ENCODE measurements around the gene CALM1. TPM values are rescaled to one million over a fixed set of nuclear protein-coding genes. Genes with fewer than 3 reads are reported as not detected.

Gene CALM1
- total RNA-seq, 6 donors from 2014 or later = 186 to 586 (median 415) TPM

GRCh38 chr14:90424075-90424474 lies 27.2 kb downstream of the CALM1 start:
- peak in 1 of 2 donors; percentile 25 for DNase-seq
- Histone ChIP-seq H3K27me3 (no peaks in the 10 kb centered on the region), H3K36me3 (no peaks in the 10 kb centered on the region), H3K4me1 (peaks cover 11 to 25% (median 15%) of the 10 kb centered on the region in 4 donors), H3K9me3 (no peaks in the 10 kb centered on the region), H3K4me3 (no peak overlapping the region), H3K27ac (no peak overlapping the region)
- WGBS, 2 donors = 93 to 96% methylated on average over 6 of the region's 6 CpGs
- no peak for ATAC-seq (ENCODE audit: low FRiP score in 2 of 2)
- TF ChIP-seq POLR2A (IDR thresholded peaks at IDR 0.05) = no peak
- no peak for TF ChIP-seq EP300 (IDR thresholded peaks at IDR 0.05)
- no peak for TF ChIP-seq POLR2AphosphoS5 (IDR thresholded peaks at IDR 0.05)

- 81 to 83% methylated on average over 15 to 17 of the region's 17 CpGs for WGBS, 2 donors
- H3K27ac ChIP-seq = no peak overlapping the region
- H3K4me3 ChIP-seq = no peak overlapping the region
- DNase-seq (no peak), ATAC-seq (ENCODE audit: low FRiP score in 2 of 2) (no peak)
- H3K9me3 ChIP-seq = no peaks in the 10 kb centered on the region
- no peaks in the 10 kb centered on the region for H3K27me3 ChIP-seq
- no peak for TF ChIP-seq POLR2A (IDR thresholded peaks at IDR 0.05)
- no peak for TF ChIP-seq POLR2AphosphoS5 (IDR thresholded peaks at IDR 0.05)
- TF ChIP-seq EP300 (IDR thresholded peaks at IDR 0.05) = no peak
- no peak for TF ChIP-seq CTCF (IDR thresholded peaks at IDR 0.05)
- no peaks in the 10 kb centered on the region for H3K36me3 ChIP-seq
- peaks cover 10 to 18% (median 11%) of the 10 kb centered on the region in 4 donors for H3K4me1 ChIP-seq
Measured at GRCh38 chr14:90424686-90425372, 28.0 kb downstream of the CALM1 start.

- TF ChIP-seq POLR2AphosphoS5 (IDR thresholded peaks at IDR 0.05) (no peak), CTCF (IDR thresholded peaks at IDR 0.05) (no peak), POLR2A (IDR thresholded peaks at IDR 0.05) (no peak), EP300 (IDR thresholded peaks at IDR 0.05) (no peak)
- Histone ChIP-seq H3K27ac (no peak overlapping the region), H3K9me3 (no peaks in the 10 kb centered on the region), H3K27me3 (no peaks in the 10 kb centered on the region), H3K4me1 (peaks cover 10 to 16% (median 11%) of the 10 kb centered on the region in 4 donors), H3K36me3 (no peaks in the 10 kb centered on the region), H3K4me3 (no peak overlapping the region)
- DNase-seq (peak in 1 of 2 donors; percentile 26), ATAC-seq (ENCODE audit: low FRiP score in 2 of 2) (no peak)
- 84 to 88% methylated on average over 6 to 9 of the region's 9 CpGs for whole genome bisulfite sequencing, 2 donors
Measured at GRCh38 chr14:90425373-90425879, 28.6 kb downstream of the CALM1 start.

GRCh38 chr14:90426031-90426540 lies 29.3 kb downstream of the CALM1 start:
- H3K27ac ChIP-seq = peak overlapping the region in 2 of 4 donors; percentile 14 to 21

More at GRCh38 chr14:90426031-90426540, 29.3 kb downstream of the CALM1 start:
- Histone ChIP-seq H3K4me1 (peaks cover 10 to 16% (median 11%) of the 10 kb centered on the region in 4 donors), H3K4me3 (no peak overlapping the region), H3K36me3 (no peaks in the 10 kb centered on the region), H3K27me3 (no peaks in the 10 kb centered on the region), H3K9me3 (no peaks in the 10 kb centered on the region)
- DNase-seq (peak in 1 of 2 donors; percentile 24), ATAC-seq (ENCODE audit: low FRiP score in 2 of 2) (no peak)
- WGBS, 2 donors = 78 to 84% methylated on average over 10 of the region's 10 CpGs
- TF ChIP-seq POLR2A (IDR thresholded peaks at IDR 0.05) (no peak), CTCF (IDR thresholded peaks at IDR 0.05) (no peak), POLR2AphosphoS5 (IDR thresholded peaks at IDR 0.05) (no peak), EP300 (IDR thresholded peaks at IDR 0.05) (no peak)
